TTC549 (cell line): ENCODE data around the gene HABP4.

Experiments
- FAIRE-seq: peaks from 2 replicates; lab custom pipeline; 2012; peaks lifted over from hg19 to GRCh38; lab: Jason Lieb, UNC

The HABP4 gene

GRCh38 chr9:96478829-96479371 is 28.9 kb downstream of the HABP4 start:
- no peak for FAIRE-seq

GRCh38 chr9:96480736-96481135 is 30.8 kb downstream of the HABP4 start:
- no peak for FAIRE-seq

GRCh38 chr9:96482476-96482875 is 32.5 kb downstream of the HABP4 start:
- no peak for FAIRE-seq

- FAIRE-seq, result no peak
These were observed 33.2 kb downstream of the HABP4 start for GRCh38 chr9:96483197-96483596.

- no peak for FAIRE-seq
These were observed 33.9 kb downstream of the HABP4 start for GRCh38 chr9:96483733-96484390.

GRCh38 chr9:96484521-96484931 is 34.6 kb downstream of the HABP4 start:
- FAIRE-seq, result no peak

GRCh38 chr9:96485280-96485679 is 35.3 kb downstream of the HABP4 start:
- no peak for FAIRE-seq

GRCh38 chr9:96486386-96487028 is 36.5 kb downstream of the HABP4 start:
- FAIRE-seq, result no peak

- FAIRE-seq, result no peak
These were observed 37.0 kb downstream of the HABP4 start for GRCh38 chr9:96487029-96487396.

- FAIRE-seq, result no peak
These were observed 38.0 kb downstream of the HABP4 start for GRCh38 chr9:96487949-96488348.

GRCh38 chr9:96489482-96489979 is 39.6 kb downstream of the HABP4 start:
- no peak for FAIRE-seq

- no peak for FAIRE-seq
These were observed 40.6 kb downstream of the HABP4 start for GRCh38 chr9:96490534-96491078.

GRCh38 chr9:96491079-96491879 is 41.3 kb downstream of the HABP4 start:
- FAIRE-seq, result no peak

GRCh38 chr9:96491880-96492525 is 42.0 kb downstream of the HABP4 start:
- no peak for FAIRE-seq

- FAIRE-seq, result no peak
These were observed 43.1 kb downstream of the HABP4 start for GRCh38 chr9:96492993-96493531.

GRCh38 chr9:96493757-96494156 is 43.8 kb downstream of the HABP4 start:
- no peak for FAIRE-seq

GRCh38 chr9:96494215-96494800 is 44.3 kb downstream of the HABP4 start:
- FAIRE-seq, result no peak

- no peak for FAIRE-seq
These were observed 45.4 kb downstream of the HABP4 start for GRCh38 chr9:96495341-96495740.

- FAIRE-seq, result no peak
These were observed 46.6 kb downstream of the HABP4 start for GRCh38 chr9:96496368-96497116.

GRCh38 chr9:96497117-96497399 is 47.1 kb downstream of the HABP4 start:
- no peak for FAIRE-seq

- FAIRE-seq, result no peak
These were observed 48.8 kb downstream of the HABP4 start for GRCh38 chr9:96498796-96499195.
